Measurements from ENCODE around the gene GALNT17.
"Not testable (repeated sequence)": the region's sequence is repeated elsewhere in the genome, so short reads cannot be mapped to it uniquely, and the experiment has no call there.

The GALNT17 gene

DNA sequence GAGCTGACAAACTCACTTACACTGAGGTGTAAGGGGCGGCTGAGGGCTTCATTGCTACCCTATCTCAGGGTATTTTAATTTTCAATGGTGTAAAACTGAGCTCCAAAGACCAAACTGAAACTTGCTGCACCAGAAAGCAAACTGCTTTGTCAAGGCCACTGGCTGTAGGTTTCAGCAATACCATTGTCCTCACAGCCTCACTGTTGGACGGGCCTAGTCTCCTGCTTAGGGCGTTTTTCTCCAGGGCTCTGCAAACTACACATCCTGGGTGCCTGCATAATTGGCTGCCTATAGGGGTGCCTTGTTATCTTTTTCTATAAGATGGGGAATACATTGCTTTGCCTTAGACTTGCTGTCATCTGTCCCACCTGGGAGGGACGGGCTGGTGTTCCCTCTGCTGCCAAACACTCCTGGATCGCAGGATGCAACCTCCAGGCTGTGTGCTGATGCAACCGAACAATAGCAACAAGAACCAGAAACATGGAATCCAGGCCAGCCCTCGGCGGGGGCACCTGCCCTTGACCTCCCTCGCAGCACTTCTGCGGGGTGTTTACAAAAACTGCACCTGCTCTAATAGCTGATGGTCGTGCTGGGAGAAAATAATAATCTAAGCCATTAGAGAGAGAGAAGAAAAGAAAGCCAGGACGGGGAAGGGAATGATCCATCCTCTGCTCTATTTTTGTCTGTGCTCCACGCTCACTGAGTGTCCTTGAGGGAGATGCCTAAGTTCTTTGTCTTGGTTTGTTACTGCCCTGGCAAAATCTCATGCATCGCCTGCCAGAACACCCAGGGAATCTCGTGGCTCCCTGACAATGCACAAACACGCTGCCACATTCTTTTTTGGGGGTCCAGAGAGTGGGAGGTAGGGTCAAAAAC lies 104.5 kb downstream of the GALNT17 start:
- no peak for DNase-seq (ENCODE audit: low read depth)

DNA sequence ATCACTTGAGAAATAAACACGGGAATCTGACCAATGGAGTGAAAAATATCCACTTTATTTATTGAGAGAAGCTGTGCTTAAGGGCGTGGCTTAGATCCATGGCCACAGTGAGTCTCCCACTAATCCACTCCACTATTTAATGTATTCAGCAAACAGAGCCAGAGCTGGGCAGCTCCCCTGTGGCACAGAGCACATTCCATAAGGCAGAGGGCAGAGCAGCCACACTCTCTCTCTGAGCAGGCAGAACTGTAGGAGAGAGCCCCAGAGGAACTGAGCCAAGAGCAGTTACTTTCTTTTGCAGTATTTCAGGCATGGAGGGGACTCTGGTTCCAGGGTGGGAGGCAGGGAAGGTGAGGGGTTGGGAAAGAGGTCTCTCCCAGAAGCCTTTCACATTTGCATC lies 106.0 kb downstream of the GALNT17 start:
- DNase-seq (ENCODE audit: low read depth): no peak

- DNase-seq (ENCODE audit: low read depth): no peak
Measured at GRCh38 chr7:71238581-71239295, 106.8 kb downstream of the GALNT17 start.

GRCh38 chr7:71239586-71240268 lies 107.8 kb downstream of the GALNT17 start:
- no peak for DNase-seq (ENCODE audit: low read depth)

- no peak for DNase-seq (ENCODE audit: low read depth)
Measured at GRCh38 chr7:71243736-71244410, 111.9 kb downstream of the GALNT17 start.

- DNase-seq (ENCODE audit: low read depth): no peak
Measured at GRCh38 chr7:71245038-71245437, 113.1 kb downstream of the GALNT17 start.

- no peak for DNase-seq (ENCODE audit: low read depth)
Measured at GRCh38 chr7:71251706-71252105, 119.8 kb downstream of the GALNT17 start.

DNA sequence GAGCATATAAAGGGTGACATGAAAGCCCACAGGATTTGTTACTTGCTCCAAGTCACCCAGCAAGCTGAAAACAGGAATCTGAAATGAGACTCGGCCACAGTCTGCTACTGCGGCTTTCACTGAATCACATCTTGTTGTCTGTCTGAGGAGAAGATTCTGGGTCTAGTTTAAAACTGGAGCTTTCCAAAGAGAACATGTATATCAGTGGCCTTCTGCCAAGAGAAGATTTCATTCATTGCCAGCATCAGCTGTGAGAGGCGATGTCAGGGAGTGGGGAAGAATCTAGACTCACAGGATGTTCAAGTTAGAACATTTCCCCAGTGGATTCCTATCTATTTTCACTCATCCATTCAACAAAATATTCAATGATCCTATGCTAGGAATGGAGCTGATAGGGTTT lies 122.8 kb downstream of the GALNT17 start:
- no peak for DNase-seq (ENCODE audit: low read depth)

DNA sequence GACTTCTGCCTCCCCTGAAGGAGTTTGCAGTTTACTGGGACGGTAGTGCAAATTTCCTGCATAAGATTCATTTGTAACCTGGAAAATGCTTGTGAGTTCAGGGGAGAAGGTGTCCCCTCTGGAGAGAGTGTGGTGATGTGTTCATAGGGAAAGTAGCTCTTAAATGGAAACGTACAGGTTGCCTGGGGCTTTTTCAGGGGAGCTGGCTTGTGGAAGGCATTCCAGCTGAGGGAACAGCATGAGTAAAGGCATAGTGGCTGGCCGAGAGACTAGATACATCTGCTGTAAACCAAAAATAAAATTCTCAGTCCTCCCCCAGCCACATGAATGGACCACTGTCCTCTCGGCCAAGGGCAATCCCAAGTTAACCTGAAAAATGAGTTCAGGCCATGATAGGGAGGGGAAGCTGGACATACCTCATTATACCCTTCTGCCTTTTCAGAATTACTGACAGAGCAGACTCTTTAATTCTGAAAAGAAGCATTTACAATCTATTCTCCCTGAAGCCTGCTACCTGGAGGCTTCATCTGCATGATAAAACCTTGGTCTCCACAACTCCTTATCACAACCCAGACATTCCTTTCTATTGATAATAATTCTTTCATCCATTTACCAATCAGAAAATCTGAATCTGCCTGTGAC lies 123.7 kb downstream of the GALNT17 start:
- DNase-seq (ENCODE audit: low read depth): no peak

DNA sequence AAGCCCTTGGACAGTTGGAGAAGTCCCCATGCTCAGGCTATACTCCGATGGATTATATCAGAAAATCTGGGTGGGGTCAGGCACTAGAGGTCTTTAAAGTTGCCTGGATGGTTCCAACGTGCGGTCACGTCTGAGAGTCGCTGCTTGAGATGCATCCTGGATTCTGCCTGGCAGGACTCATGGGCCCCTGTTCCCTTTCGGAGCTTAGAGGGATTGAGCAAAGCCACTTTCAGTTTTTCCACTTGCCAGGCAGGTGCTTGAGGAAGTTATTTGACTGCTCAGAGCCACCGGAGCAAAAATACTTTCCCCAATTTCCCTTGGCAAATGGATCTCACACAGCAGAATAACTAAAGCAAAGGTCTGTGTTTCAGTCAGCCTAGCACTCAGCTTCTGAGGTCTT lies 129.1 kb downstream of the GALNT17 start:
- no peak for DNase-seq (ENCODE audit: low read depth)

GRCh38 chr7:71262834-71263233 lies 130.9 kb downstream of the GALNT17 start:
- DNase-seq (ENCODE audit: low read depth): not testable (repeated sequence)

DNA sequence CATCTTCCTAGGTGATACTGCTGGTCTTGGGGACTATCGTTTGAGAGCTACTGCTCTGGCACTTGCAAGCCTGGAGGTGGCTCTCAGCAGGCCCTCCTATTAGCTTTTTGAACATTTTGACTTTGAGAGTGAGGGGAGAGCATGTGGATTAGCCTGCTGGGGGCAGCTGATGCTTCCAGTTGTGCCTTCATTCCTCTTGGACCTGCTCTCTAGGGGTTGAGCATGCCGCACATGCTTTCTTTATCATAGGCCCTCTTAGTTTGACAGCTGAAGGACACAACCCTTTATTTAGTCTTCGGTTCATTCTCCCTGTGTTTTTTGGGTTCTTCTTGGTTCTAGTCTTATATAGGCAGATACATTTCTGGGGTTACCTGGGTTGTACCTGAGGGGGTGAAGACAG lies 132.1 kb downstream of the GALNT17 start:
- no peak for DNase-seq (ENCODE audit: low read depth)

- DNase-seq (ENCODE audit: low read depth): no peak
Measured at GRCh38 chr7:71266912-71267311, 135.0 kb downstream of the GALNT17 start.

DNA sequence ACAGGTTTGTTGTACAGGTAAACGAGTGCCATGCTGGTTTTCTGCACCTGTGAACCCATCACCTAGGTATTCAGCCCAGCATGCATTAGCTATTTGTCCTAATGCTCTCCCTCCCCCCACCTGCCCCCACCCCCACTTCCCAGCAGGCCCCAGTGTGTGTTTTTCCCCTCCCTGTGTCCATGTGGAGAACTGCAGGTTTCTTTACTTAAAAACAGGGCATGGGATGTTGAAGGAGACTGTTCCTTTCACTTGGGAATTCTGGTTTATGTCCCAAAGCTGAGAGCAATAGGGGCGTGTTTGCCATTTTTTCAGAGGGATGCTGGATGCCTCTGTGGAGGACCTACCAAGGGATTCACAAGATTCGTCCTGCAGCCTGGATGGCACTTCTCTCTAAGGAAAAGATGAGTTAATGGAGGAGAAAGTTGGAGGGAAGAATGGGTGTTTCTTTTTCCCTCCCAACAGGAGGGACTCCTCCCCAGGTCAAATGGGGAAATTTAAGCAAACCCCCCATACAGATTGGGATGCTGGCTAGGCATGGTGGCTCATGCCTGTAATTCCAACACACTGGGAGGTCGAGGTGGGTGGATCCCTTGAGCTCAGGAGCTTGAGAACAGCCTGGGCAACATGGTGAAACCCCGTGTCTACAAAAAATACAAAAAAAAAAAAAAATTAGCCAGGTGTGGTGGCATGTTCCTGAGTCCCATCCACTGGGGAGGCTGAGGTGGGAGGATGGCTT lies 136.0 kb downstream of the GALNT17 start:
- DNase-seq (ENCODE audit: low read depth): no peak

DNA sequence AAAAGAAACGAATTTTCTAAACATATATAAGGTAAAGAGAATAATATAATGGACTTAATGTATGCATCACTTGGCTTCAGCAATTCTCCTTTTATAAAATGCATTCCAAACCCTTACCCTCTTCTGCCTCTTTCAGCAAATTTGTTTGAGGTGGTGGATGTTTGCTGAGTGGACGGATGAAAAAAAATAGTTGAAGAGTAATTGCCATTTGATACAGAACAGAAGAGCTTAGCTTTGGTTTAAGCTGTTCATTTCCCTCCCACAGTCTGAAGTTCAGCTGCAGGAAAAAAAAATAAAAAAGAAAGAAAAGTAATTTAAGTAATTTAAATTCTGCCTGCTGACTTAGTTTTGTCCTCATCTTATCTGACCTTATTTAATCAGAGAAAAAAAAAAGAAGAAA lies 138.6 kb downstream of the GALNT17 start:
- DNase-seq (ENCODE audit: low read depth): no peak

- DNase-seq (ENCODE audit: low read depth): no peak
Measured at GRCh38 chr7:71271203-71271602, 139.3 kb downstream of the GALNT17 start.

- no peak for DNase-seq (ENCODE audit: low read depth)
Measured at GRCh38 chr7:71272509-71273490, 140.9 kb downstream of the GALNT17 start.

DNA sequence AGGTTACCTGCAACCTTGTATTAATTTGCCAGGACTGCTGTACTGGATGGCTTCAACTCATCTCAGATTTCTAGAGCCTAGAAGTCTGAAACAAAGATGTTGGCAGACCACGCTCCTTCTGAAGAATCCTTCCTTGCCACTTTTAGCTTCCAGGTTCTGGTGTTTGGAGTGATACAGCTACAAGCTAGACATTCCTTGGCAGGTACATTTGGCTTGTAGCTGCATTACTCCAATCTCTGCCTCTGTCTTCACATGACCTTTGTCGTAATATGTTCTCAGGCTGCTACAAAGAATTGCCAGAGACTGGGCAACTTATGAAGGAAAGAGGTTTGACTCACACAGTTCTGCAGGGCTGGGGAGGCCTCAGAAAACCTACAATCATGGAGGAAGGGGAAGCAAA lies 146.3 kb downstream of the GALNT17 start:
- DNase-seq (ENCODE audit: low read depth): no peak

DNA sequence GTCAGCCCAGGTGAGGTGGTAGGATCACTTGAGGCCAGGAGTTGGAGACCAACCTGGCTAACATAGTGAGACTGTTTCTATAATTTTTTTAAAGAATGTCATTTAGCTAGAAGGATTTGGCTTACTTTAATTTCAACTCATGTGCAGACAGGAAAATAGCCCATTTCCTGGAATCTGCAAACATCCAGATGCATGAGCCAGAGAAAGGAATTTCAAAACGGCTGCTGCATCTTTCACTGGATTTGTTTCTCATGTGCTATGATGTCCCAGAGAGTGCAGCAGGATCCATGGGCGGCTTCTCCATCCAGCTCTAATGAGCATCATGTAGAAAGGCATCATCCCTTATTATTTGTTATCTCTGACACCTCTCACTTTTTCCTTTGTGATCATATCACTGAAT lies 149.3 kb downstream of the GALNT17 start:
- DNase-seq (ENCODE audit: low read depth): no peak

- DNase-seq (ENCODE audit: low read depth): no peak
Measured at GRCh38 chr7:71283802-71284201, 151.9 kb downstream of the GALNT17 start.
